HG02840 (cell line): ENCODE measurements around the gene EFCAB10.
A peak's percentile ranks its signal among the peaks of the same experiment; 100 is the strongest.

Experiments
- ATAC-seq: cut with Tn5 transposase; IDR thresholded peaks from one replicate; pipeline ENCODE4 v1.9.1; 2021; ENCODE audit warnings: mild to moderate bottlenecking, moderate library complexity, moderate number of reproducible peaks; ENCODE audit not compliant: unreplicated experiment, low FRiP score

The EFCAB10 gene, protein sequence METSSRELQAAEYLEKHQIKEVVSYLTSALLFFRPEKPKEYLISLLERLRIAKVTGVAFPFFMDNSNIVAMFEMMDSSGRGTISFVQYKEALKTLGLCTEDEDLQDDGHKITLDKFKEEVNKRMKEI

DNA sequence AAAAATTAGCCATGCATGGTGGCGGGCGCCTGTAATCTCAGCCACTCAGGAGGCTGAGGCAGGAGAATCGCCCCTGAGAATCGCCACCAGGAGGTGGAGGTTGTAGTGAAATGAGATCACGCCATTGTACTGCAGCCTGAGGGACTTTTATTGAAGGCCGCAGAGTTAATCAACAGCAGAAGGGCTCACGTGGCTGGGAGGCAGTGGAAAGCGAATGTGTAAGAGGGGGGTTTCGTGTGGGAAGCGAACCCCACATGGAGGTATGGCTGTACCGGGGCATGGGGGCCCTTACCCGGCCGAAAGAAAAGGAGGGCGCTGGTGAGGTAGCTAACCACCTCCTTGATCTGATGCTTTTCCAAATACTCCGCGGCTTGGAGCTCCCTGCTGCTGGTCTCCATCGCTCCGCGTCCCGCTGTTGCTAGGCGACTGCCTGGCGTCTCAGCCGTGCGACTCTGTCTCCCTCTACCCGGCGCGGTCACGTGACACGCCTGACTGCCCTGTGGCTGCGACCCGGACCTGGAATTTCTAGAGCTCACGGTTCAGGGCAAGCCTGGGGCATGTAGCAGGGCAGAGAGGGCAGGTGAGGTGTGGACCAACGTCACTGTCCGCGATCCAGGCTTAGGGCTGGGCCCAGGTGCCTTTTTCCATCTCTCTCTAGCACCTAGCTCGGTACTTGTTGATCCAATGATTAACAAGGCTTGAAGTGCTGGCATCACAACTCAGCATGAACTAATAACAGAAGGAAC lies at the start of gene EFCAB10:
EFCAB10 (minus strand) TSS at position 428 of the 746 bp plus-strand sequence; CDS start at position 398, 30 bp downstream.
- peak; percentile 73 for ATAC-seq

DNA sequence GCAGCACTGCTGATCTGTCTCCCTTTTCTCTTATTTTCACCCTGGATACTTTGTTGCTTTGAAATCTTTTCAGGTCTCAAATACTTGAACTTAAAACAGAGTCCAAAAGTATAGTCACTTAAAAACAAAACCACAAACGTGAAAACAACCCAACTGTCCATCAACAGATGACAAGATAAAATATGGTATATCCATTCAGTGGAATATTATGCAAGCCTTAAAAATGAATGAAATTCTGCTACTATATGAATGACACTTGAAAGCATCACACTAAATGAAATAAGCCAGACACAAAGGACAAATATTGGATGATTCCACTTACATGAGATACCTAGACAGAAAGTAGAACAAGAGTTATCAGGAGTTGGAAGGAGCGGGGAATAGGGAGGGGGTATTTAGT lies 44.7 kb upstream of the EFCAB10 start:
- no peak for ATAC-seq

DNA sequence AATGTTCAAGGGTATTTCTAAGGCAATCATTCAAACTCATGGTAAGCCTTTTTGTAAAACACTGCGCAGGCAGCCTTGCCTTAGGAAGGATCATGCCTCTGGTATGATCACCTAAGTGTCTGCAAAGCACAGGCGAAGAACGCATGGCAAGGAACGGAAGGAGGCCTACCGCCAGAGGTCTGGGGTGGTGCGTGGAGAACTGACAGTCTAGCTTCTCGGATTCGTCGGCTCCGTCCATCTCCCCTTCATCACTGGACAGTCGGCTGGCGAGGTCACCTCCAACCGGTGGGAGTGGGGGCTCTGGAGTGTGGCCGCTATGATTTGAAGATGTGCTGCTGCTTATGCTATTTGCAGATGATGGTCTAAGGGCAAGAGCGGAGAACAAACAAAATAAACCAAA lies 42.6 kb upstream of the EFCAB10 start:
- ATAC-seq: no peak

DNA sequence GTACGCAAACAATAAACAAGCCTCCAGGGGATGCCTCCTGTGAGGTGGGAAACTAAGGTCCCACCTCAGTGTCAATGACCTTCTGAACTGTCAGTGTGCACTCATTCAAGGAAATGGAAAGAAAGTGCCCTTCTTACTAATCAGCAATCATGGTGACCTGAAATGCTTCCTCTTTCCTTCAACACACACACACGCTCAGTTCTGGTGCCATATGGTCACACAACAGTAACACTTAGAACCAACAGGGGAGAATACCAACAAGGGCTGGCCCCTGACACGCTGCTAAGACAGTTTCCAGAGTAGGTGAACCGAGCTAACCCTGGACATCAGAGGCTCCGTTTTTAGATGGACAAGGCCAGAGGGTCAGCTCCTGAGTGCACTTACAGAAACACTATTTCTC lies 42.1 kb upstream of the EFCAB10 start:
- no peak for ATAC-seq

DNA sequence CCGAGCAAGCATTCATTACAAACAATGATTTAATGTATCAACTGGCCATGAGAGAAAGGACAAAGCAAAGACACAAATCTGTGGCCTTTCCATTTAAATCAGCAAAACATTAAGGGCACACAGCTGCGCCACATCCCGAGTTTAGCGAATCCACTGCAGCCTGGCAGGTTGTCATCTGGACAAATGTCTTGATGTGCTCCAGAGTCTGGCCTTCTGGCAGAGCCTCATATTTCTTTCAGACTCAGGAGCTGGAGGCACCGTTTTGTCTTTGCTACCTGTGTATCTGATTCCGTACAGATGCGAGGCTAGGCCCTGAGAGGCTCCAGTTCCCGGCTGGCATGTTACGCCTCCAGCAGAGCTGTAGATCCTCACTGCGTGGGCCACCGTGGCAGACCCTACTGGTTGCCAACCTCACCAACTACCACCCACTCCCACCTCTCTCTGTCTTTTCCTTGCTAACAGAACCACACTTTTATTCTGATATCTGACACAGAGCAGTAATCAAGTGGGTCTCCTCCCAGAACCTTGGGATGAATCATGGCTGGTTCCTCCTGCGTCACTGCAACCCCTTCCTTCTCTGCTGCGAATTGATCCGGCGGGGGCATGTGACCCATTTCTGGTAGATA lies 40.9 kb upstream of the EFCAB10 start:
- no peak for ATAC-seq

DNA sequence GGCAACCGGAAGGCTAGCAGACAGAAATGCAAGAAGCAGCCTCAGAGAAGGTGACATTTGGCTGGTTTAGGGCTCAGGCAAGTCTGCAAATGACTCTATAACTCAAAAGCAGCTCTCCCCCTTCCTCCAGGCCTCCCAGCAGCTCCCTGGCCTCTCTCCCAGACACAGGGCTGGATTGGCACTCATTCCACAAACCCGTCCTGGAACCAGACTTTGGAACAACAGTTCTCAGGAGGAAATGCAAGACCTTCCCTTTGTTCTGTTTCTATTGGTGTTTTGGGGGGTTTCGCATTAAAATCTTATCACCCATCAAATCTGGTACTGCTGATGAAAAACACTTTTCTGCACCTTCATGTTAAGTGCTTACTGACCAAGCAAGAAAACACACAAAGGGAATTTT lies 40.3 kb upstream of the EFCAB10 start:
- ATAC-seq: no peak

DNA sequence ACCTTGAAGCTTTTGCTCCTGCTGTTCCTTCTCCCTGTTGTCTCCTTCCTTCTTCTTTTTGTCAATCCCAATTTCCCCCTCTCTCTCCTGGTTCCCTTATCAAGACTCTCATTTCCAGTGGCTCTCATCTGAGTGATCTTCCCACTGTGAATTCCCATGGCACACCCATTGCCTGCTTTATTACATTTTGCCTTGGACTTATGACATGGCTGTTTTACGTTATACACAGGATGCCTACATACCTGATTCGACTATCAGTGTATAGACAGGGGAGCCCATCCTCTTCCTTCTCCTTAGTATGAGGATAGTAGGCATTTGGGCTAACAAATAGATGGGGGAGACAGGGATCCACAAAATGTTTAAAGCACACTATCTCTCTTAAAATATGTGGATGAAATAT lies 39.9 kb upstream of the EFCAB10 start:
- no peak for ATAC-seq

DNA sequence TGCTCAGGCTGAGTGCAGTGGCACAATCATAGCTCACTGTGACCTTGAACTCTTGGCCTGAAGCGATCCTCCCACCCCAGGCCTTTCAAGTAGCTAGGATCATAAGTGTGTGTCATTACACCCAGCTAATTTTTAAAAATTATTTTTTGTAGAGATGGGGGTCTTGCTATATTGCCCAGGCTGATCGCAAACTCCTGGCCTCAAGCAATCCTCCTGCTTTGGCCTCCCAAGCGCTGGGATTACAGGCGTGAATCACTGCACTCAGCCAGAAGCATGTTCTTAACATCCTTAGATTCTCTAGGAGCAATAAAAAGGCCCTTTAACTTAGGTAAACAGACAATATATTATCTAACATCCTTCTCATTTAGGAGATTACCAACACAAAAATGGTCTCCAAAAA lies 38.3 kb upstream of the EFCAB10 start:
- ATAC-seq: no peak

DNA sequence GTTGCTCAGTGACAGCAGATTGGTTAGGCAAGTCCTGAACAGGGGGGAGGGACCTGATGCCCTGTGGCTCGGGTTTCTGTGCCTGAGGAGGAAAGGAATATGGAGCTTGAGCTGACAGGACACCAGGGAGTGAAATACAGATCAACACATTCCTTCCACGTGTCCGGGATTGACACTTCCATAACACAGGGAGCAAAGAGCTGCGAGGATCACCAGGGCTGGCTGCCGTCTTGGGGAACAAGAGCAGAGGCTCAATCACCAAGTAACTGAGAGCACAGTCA lies 36.7 kb upstream of the EFCAB10 start:
- ATAC-seq: no peak

DNA sequence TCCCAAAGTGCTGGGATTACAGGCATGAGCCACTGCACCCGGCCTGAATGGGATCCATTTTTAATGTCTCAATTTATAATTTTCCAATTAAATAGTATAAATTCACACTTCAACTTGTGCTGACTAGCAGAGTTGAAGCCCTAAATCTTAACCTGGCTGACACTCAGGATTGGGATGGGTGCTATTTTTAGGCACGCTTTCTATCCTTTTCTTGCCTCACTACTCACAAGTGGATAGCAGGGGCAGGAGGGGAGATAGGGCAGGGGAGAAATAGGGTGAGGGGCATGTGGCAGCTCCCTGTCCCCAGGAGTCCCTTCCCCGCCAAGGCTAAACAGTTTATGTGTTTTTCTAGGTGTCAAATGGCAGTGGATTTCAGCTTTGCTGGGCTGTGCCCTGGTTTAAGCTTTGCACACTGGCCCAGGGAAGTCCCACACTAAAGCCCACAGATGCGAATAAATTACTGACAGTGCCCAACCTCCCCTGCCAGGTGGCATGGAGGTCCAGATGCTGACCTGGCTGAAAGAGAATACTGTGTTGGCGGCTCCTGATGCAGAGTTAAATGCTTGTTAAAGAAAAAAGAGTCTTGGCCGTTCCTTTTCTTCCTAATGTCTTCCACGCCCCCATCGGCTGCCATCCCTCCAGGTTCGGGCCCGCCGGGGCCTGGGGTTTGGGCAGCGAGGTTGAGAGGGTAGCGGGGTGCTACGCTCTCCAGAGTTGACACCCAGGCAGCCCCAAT lies 36.2 kb upstream of the EFCAB10 start:
- no peak for ATAC-seq

DNA sequence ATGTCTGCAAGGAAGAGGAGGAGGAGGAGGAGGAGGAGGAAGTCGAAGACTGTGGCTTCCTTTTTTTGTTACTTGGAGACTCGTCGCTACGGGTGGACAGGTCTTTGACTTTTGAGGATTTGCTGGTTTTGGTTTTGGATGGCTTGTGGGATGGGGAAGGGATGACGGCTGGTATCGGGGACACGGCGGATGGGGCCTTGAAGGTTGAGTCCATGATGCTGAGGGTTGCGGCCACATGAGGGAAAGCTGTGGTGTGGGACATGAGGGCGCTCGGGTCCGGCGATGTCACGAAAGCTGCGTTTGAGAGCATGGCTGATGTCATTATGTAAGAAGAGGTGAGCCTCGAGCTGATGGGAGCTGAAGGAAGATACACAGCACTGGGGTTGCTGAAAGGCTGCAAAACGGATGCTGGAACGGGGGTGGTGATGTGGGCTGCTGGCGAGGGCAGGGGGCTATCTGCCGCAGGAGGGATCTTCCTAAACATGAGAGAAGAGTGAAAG lies 33.1 kb upstream of the EFCAB10 start:
- no peak for ATAC-seq

DNA sequence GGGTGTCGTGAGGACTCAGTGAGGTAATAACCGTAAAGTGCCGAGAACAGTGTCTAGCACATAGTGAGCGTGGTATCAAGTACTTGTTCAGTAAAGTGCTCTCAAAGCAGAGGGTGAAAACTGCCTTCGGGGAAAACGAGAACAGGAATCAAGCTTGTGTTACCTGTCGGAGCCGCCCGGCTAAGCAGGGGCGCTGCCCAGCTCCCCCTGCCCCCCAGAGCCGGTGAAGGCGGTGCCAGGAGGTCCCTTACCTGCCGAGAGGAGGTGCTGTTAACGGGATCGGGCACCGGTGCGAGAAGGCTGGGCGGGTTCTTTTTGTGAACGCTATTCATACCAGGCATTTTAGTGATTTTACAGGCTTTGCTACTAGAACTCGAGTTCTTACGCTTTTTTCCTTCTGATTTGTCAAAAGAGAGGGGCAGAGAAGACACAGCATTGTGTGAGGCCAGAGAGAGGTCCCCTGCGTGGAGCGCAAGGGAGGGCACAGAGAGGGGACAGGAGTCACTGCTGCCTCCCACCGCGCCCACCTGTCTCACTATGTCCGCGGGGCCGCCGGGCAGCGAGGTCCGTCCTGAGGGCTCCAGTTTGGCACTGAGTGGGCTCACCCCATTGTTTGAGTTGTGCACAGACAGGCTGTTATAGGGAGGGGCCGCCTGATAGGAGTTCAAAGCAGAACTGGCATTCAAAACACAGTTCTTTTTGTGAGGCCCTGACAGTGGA lies 32.5 kb upstream of the EFCAB10 start:
- no peak for ATAC-seq

DNA sequence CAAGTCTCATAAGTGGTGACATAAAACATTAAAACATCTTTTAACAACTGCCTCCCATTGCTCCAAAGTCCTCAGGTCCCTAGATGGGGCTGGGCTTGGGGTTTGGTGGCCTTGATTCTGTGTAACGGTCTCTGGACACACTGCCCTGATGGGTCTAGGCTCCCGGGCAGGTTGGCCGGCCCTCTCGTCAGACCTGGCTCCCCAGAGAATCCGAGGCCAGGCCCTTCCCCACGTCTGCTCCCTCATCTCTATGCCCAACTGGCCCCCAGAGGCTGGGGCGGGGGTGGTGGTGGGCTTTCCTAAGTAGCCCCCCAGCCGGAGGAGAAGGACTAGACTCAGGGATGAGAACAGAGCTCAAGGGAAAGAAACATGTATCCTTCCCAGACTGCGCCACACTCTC lies 31.5 kb upstream of the EFCAB10 start:
- no peak for ATAC-seq

DNA sequence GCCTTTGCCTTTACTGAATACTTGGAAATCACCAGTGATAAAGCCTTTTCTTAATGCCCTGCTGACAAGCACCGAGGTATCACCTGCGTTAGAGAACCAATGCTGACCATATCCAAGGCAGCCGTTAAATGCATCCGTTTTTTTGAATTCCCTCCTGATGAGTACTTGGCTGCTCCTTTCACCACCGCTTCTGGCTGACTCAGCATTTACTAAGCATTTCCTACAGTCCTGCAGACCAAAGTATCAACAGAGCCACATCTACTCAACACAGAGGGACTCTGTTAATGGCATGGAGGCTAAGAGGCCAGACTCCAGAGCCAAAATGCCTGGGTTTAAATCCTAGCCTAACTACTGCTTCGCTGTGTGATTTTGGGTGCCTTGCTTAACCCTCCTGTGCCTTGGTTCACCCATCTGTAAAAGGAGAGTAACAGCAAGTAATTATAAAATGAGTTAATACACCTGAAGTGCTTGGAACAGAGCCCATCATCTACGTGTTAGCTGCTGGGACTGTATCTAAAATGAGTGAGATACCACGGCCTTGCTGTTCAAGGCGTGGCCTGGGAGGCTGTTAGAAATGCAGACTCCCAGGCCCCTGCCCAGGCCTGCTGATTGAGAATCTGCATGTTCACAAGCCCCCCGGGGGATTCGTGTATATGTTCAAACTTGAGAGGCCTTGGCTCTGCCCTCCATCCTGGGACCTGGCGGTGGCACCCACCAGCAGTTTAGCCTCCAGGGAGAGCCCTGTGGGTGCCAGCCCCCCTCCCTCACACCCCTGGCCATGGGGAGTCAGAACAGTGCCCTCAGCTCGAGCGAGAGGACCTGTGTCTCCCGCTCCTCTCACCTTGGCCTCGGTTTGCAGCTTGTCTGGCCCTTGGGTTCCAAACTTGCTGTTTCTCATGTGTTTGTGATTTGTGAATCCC lies 30.8 kb upstream of the EFCAB10 start:
- ATAC-seq: no peak

DNA sequence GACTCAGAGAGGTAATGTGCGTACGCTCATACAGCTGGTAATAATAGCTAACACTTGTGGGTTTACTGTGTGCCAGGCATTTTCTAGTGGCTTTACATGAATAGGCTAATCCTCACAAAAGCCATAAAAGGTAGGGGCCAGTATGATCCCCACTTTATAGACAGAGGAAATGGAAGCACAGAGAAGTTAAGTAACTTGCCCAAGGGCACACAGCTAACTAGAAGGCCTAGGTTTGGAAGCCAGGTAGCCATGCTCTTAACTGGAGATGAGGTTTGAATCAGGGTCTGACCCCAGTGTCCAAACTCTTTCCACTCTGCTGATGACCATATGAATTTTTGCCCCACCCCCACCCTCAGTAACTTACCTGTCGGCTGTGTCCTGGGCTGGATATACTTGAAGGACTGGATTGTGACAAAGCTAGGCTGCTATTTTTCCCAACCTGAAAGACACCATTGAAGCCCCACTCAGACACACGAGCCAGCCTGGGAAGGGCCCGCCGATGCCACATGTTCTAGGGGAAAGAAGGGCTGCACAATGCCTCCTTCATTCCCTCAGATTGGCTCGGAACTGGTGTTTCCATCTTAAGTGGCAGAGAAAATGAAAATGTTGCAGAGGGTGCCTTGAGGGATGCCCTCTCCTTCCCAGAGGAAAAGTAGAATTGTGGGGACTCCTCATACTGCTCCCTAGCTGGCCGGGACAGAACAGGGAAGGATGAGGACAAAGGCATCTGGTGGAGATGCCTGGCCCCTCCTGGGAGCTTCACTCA lies 29.1 kb upstream of the EFCAB10 start:
- ATAC-seq: no peak

DNA sequence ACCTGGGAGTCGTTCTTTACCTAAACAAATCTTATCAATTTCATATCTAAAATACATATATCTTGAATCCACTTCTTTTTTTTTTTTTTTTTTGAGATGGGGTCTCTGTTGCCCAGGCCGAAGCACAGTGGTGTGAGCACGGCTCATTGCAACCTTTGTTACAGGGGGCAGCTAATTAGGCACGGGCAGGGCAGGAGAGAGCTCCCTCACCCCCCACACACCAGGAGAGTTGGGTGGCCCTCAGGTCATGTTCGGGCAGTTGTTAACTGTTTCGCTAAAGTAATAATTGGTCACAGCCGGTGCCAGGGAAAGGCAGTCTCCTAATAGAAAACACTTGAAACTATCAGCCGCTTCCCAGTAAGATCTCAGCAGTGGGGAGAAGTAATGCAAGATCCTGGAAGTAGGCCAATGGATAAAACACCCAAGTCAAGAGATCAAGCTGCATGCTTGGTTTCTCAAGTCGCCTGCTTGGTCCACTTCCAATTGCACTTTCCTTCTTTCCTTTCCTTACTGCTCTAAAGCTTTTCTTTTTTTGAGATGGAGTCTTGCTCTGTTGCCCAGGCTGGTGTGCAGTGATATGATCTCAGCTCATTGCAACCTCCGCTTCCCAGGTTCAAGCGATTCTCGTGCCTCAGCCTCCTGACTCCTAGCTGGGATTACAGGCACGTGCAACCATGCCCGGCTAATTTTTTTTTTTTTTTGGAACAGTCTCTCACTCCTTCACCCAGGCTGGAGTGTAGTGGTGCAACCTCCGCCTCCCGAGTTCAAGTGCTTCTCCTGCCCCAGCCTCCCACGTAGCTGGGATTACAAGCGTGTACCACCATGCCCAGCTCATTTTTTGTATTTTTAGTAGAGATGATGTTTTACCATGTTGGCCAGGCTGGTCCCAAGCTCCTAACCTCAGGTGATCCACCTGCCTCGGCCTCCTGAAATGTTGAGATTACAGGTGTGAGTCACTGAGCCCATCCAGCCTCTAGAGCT lies 21.3 kb upstream of the EFCAB10 start:
- no peak for ATAC-seq

DNA sequence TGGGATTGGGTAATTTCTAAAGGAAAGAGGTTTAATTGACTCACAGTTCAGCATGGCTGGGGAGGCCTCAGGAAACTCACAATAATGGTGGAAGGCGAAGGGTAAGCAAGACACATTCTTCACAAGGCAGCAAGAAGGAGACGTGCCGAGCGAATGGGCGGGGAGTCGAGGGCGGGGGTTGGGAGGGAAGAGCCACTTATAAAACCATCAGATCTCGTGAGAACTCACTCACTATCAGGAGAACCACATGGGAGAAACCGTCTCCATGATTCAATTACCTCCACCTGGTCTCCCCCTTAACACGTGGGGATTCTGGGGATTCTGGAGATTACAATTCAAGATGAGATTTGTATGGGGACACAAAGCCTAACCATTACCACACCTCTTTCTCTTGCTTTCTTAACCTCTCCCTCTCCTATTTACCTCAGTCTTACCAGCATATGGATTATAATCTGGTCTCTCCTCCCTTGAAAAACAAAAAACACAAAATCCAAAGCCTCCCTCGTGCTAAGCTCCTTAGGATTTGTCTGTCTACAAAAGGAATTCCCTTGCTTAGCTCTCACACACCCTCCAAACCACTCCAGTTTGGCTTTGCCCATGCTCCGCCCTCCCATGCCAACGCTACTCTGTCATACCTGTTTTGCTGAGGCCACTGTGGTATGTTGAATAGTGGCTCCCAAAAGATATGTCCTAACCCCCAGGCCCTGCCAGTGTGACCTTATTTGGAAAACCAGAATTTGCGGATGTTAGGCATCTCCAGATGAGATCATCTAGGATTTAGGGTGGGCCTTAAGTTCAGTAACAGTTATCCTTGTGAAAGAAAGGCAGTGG lies 19.6 kb upstream of the EFCAB10 start:
- ATAC-seq: no peak
